OCI-LY1 (cell line): ENCODE data around the gene VPS4A.

ENCODE experiments used
- CTCF ChIP-seq: fragments of 200-600 bp; sonication (generic), shearing (Covaris generic); IDR thresholded peaks from 2 replicates; pipeline ENCODE4 v1.5.1; 2017; ENCODE audit warnings: mild to moderate bottlenecking, antibody characterized with exemption, low read length, moderate library complexity, mixed read lengths
- EZH2 ChIP-seq: fragments of 200-600 bp; sonication (generic), shearing (Covaris generic); IDR thresholded peaks from 2 replicates; pipeline ENCODE4 v1.8.0; 2017; ENCODE audit warnings: borderline replicate concordance, mixed run types, mild to moderate bottlenecking, antibody characterized with exemption, low read length, moderate library complexity, mixed read lengths

DNA sequence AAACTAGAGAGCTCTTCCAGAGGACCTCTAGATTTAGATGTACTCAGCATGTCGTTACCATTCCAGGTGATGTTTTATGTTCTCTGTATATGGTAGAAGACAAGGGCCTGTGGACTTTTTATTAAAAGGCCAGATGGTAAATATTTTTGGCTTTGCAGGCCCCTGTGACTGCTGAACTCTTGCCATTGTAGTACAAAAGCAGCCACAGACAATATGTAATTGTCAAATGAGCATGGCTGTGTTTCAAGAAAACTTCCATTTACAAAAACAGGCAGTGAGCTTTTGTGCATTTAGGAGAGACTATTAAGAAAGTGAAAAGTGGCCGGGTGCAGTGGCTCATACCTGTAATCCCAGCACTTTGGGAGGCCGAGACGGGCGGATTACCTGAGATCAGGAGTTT lies 33.0 kb downstream of the VPS4A start:
- TF ChIP-seq CTCF (no peak), EZH2 (no peak)
